ENCODE measurements around the gene RYK. TPM values are rescaled to one million over a fixed set of nuclear protein-coding genes. Genes with fewer than 3 reads are reported as not detected.

Gene RYK
- total RNA-seq, 1 donor from 2014 or later: 57.1 TPM

DNA sequence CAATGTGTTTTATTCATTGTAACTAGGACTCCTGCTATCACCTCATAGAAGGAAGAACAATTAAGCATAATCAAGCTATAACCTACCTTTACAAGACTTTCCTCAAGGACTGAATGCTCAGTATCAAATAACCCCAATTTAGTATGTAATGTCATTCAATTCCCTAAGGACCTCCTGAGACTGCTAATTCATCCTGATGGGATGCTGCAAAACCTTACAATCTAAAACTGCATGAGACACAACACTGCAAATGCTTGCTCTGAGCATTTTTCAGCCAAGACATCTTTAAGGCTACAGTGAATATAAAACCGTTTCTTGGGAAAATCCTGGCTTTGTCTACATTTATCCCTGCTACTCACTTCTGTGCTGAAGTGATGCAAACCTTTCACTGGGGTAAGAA is 69.9 kb downstream of the RYK start:
- Histone ChIP-seq H3K4me1 (ENCODE audit: insufficient read depth, low read length) (no peaks in the 10 kb centered on the region), H3K9me3 (ENCODE audit: insufficient read depth, low read depth, low read length) (no peaks in the 10 kb centered on the region), H3K27me3 (ENCODE audit: insufficient read depth, low read length) (no peaks in the 10 kb centered on the region), H3K4me3 (ENCODE audit: insufficient read depth, low read depth, low read length) (no peak overlapping the region), H3K9ac (ENCODE audit: low read length) (no peak overlapping the region), H4K20me1 (ENCODE audit: insufficient read depth, low read length) (peaks cover 7% of the 10 kb centered on the region), H3K36me3 (ENCODE audit: insufficient read depth, low read length) (peaks cover 4% of the 10 kb centered on the region), H3K4me2 (ENCODE audit: low read length) (no peak overlapping the region), H3K27ac (ENCODE audit: low read depth, low read length) (no peak overlapping the region), H3K79me2 (ENCODE audit: insufficient read depth, low read length) (no peaks in the 10 kb centered on the region), H2AFZ (ENCODE audit: low read depth, low read length) (no peak overlapping the region)
- TF ChIP-seq EZH2 (IDR thresholded peaks at IDR 0.05; ENCODE audit: insufficient read depth, low read length): no peak
- TF ChIP-seq, protein P1, sequence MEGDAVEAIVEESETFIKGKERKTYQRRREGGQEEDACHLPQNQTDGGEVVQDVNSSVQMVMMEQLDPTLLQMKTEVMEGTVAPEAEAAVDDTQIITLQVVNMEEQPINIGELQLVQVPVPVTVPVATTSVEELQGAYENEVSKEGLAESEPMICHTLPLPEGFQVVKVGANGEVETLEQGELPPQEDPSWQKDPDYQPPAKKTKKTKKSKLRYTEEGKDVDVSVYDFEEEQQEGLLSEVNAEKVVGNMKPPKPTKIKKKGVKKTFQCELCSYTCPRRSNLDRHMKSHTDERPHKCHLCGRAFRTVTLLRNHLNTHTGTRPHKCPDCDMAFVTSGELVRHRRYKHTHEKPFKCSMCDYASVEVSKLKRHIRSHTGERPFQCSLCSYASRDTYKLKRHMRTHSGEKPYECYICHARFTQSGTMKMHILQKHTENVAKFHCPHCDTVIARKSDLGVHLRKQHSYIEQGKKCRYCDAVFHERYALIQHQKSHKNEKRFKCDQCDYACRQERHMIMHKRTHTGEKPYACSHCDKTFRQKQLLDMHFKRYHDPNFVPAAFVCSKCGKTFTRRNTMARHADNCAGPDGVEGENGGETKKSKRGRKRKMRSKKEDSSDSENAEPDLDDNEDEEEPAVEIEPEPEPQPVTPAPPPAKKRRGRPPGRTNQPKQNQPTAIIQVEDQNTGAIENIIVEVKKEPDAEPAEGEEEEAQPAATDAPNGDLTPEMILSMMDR (IDR thresholded peaks at IDR 0.05; ENCODE audit: insufficient read depth, low read depth, low read length): no peak
- Mint-ChIP-seq H3K4me3 (ENCODE audit: unreplicated experiment) (no peak overlapping the region), H3K9me3 (ENCODE audit: unreplicated experiment) (no peaks in the 10 kb centered on the region), H3K36me3 (ENCODE audit: low read depth, unreplicated experiment) (peaks cover 8% of the 10 kb centered on the region), H3K4me1 (ENCODE audit: low read depth, unreplicated experiment) (peaks cover 3% of the 10 kb centered on the region), H3K27ac (ENCODE audit: unreplicated experiment) (no peak overlapping the region), H3K27me3 (ENCODE audit: low read depth, unreplicated experiment) (no peaks in the 10 kb centered on the region)
- no peak for FAIRE-seq
- no peak for DNase-seq (ENCODE audit: low read depth)

DNA sequence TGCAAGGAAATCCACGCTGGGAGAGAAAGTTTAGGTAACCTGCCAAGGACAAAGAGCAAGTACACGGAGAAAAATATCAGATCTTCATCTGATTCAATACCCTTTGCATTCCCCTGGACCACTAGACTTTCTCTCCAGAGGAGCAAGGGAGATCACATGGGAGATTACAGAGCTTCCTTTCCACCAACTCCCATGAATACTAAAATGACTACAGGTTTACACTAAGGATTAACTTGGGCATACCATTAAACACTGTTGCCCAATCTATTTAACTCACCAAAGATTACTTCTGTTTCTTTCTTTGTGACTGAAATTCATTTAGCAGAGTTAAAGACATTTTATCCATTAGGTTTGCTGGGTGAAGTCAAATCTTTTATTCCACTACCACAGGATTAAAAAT is 71.2 kb downstream of the RYK start:
- Mint-ChIP-seq H3K4me1 (ENCODE audit: low read depth, unreplicated experiment) (peaks cover 3% of the 10 kb centered on the region), H3K27me3 (ENCODE audit: low read depth, unreplicated experiment) (no peaks in the 10 kb centered on the region), H3K9me3 (ENCODE audit: unreplicated experiment) (no peaks in the 10 kb centered on the region), H3K27ac (ENCODE audit: unreplicated experiment) (no peak overlapping the region), H3K36me3 (ENCODE audit: low read depth, unreplicated experiment) (peaks cover 12% of the 10 kb centered on the region), H3K4me3 (ENCODE audit: unreplicated experiment) (no peak overlapping the region)
- H3K36me3 ChIP-seq (ENCODE audit: insufficient read depth, low read length): peaks cover 10% of the 10 kb centered on the region
- H3K4me2 ChIP-seq (ENCODE audit: low read length): no peak overlapping the region
- no peak overlapping the region for H3K27ac ChIP-seq (ENCODE audit: low read depth, low read length)
- H3K9ac ChIP-seq (ENCODE audit: low read length): no peak overlapping the region
- H3K79me2 ChIP-seq (ENCODE audit: insufficient read depth, low read length): no peaks in the 10 kb centered on the region
- no peaks in the 10 kb centered on the region for H3K27me3 ChIP-seq (ENCODE audit: insufficient read depth, low read length)
- H3K9me3 ChIP-seq (ENCODE audit: insufficient read depth, low read depth, low read length): no peaks in the 10 kb centered on the region
- no peak for FAIRE-seq
- H3K4me3 ChIP-seq (ENCODE audit: insufficient read depth, low read depth, low read length): no peak overlapping the region
- H3K4me1 ChIP-seq (ENCODE audit: insufficient read depth, low read length): no peaks in the 10 kb centered on the region
- no peak for DNase-seq (ENCODE audit: low read depth)
- peaks cover 7% of the 10 kb centered on the region for H4K20me1 ChIP-seq (ENCODE audit: insufficient read depth, low read length)
- H2AFZ ChIP-seq (ENCODE audit: low read depth, low read length): no peak overlapping the region
- TF ChIP-seq, protein P1 (IDR thresholded peaks at IDR 0.05; ENCODE audit: insufficient read depth, low read depth, low read length): no peak
- no peak for TF ChIP-seq EZH2 (IDR thresholded peaks at IDR 0.05; ENCODE audit: insufficient read depth, low read length)

DNA sequence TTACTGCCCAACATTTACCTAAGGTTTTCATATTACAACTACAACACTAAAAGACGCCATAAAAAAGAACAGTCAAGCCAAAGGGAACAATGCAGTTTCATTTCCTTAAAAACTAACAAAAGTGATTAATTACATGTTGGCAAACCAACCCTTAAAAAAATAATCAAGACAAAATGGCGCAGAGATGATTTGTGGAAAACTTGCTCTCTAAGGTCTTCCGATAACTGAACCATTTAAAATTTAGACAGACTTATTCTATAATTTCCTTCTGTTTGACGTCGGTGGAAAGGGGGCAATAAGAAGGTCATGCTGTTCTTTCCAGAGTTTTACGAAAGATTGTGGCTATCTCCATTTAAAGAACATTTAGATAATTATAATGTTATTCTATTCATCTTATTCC is 87.6 kb downstream of the RYK start:
- Mint-ChIP-seq H3K4me3 (ENCODE audit: unreplicated experiment) (no peak overlapping the region), H3K4me1 (ENCODE audit: low read depth, unreplicated experiment) (peaks cover 8% of the 10 kb centered on the region), H3K9me3 (ENCODE audit: unreplicated experiment) (no peaks in the 10 kb centered on the region), H3K36me3 (ENCODE audit: low read depth, unreplicated experiment) (peaks cover 16% of the 10 kb centered on the region), H3K27me3 (ENCODE audit: low read depth, unreplicated experiment) (no peaks in the 10 kb centered on the region), H3K27ac (ENCODE audit: unreplicated experiment) (no peak overlapping the region)
- FAIRE-seq: no peak
- no peak for TF ChIP-seq EZH2 (IDR thresholded peaks at IDR 0.05; ENCODE audit: insufficient read depth, low read length)
- TF ChIP-seq, protein P1 (IDR thresholded peaks at IDR 0.05; ENCODE audit: insufficient read depth, low read depth, low read length): no peak
- Histone ChIP-seq H3K9ac (ENCODE audit: low read length) (no peak overlapping the region), H3K36me3 (ENCODE audit: insufficient read depth, low read length) (peaks cover 26% of the 10 kb centered on the region), H3K27me3 (ENCODE audit: insufficient read depth, low read length) (no peaks in the 10 kb centered on the region), H3K4me1 (ENCODE audit: insufficient read depth, low read length) (no peaks in the 10 kb centered on the region), H3K4me2 (ENCODE audit: low read length) (no peak overlapping the region), H4K20me1 (ENCODE audit: insufficient read depth, low read length) (peaks cover 4% of the 10 kb centered on the region), H3K27ac (ENCODE audit: low read depth, low read length) (no peak overlapping the region), H3K79me2 (ENCODE audit: insufficient read depth, low read length) (no peaks in the 10 kb centered on the region), H3K9me3 (ENCODE audit: insufficient read depth, low read depth, low read length) (no peaks in the 10 kb centered on the region), H2AFZ (ENCODE audit: low read depth, low read length) (no peak overlapping the region), H3K4me3 (ENCODE audit: insufficient read depth, low read depth, low read length) (no peak overlapping the region)
- DNase-seq (ENCODE audit: low read depth): no peak
